Gastroesophageal sphincter (tissue), 3 donors: ENCODE data around the gene ROR2.

ENCODE experiments used
- CTCF ChIP-seq, 4 experiments: fragments of 200-600 bp in 2 of 4; fragments of 450-650 bp in 2 of 4; sonication (generic) in 1 of 4; IDR thresholded peaks; one replicate each; pipeline ENCODE4 v1.5.1; 2017 to 2019; ENCODE audit warnings: antibody characterized with exemption in 4 of 4, mild to moderate bottlenecking in 2 of 4, moderate library complexity in 2 of 4
- EP300 ChIP-seq: sonication (generic); formaldehyde crosslinking; IDR thresholded peaks from one replicate; pipeline ENCODE4 v1.6.1; 2017; ENCODE audit warnings: antibody characterized with exemption, mild to moderate bottlenecking
- POLR2A ChIP-seq, 2 donors: fragments of 450-650 bp; IDR thresholded peaks; one replicate each; pipeline ENCODE4 v1.6.1; 2017; ENCODE audit warnings: antibody characterized with exemption in 2 of 2, mild to moderate bottlenecking in 2 of 2, moderate library complexity in 1 of 2

- no peak for TF ChIP-seq CTCF (IDR thresholded peaks at IDR 0.05)
- no peak for TF ChIP-seq POLR2A (IDR thresholded peaks at IDR 0.05)
- TF ChIP-seq EP300 = no peak
Measured at GRCh38 chr9:91900797-91901177, 49.2 kb downstream of the ROR2 start.
